Activated CD4-positive, CD25-positive, alpha-beta regulatory T cell treated with anti-CD3 and anti-CD28 coated beads, Interleukin-2, amount 50 U/mL, for 24 hours (primary cell): Measurements from ENCODE around the gene F11R.
"Not testable (repeated sequence)": the region's sequence is repeated elsewhere in the genome, so short reads cannot be mapped to it uniquely, and the experiment has no call there.

ENCODE experiments used
- ATAC-seq, 2 donors: fragments of 150-1000 bp; cut with Tn5 transposase; one replicate each; pipeline ENCODE4 v1.10.0; 2021; ENCODE audit warnings: mild to moderate bottlenecking in 1 of 2, moderate library complexity in 1 of 2

F11R gene

GRCh38 chr1:161009602-161010211, 11.2 kb downstream of the F11R start:
- ATAC-seq: no peak

- no peak for ATAC-seq
These were observed 12.0 kb downstream of the F11R start for GRCh38 chr1:161008869-161009510.

GRCh38 chr1:161007369-161007768, 13.6 kb downstream of the F11R start:
- no peak for ATAC-seq

- no peak for ATAC-seq
These were observed 14.4 kb downstream of the F11R start for GRCh38 chr1:161006563-161006962.

- ATAC-seq: no peak
These were observed 19.4 kb downstream of the F11R start for GRCh38 chr1:161001525-161001924.

- ATAC-seq: no peak
These were observed 20.0 kb downstream of the F11R start for GRCh38 chr1:161000736-161001480.

GRCh38 chr1:160999376-160999775, 21.6 kb downstream of the F11R start:
- no peak for ATAC-seq

- ATAC-seq: peak; percentile 65 to 80
These were observed 23.5 kb downstream of the F11R start for GRCh38 chr1:160997323-160998038.

- ATAC-seq: no peak
These were observed 24.8 kb downstream of the F11R start for GRCh38 chr1:160996178-160996577.

GRCh38 chr1:160993544-160994193, 27.3 kb downstream of the F11R start:
- no peak for ATAC-seq

- not testable (repeated sequence) for ATAC-seq
These were observed 28.9 kb downstream of the F11R start for GRCh38 chr1:160992036-160992435.

- no peak for ATAC-seq
These were observed 33.4 kb downstream of the F11R start for GRCh38 chr1:160987359-160988050.

- ATAC-seq: no peak
These were observed 35.2 kb downstream of the F11R start for GRCh38 chr1:160985723-160986122.

- ATAC-seq: peak in 1 of 2 donors; percentile 7
These were observed 39.2 kb downstream of the F11R start for GRCh38 chr1:160981584-160982411.

- no peak for ATAC-seq
These were observed 41.7 kb downstream of the F11R start for GRCh38 chr1:160979286-160979685.

- ATAC-seq: no peak
These were observed 42.4 kb downstream of the F11R start for GRCh38 chr1:160978510-160978927.

GRCh38 chr1:160975026-160975425, 45.9 kb downstream of the F11R start:
- ATAC-seq: no peak

- no peak for ATAC-seq
These were observed 47.5 kb downstream of the F11R start for GRCh38 chr1:160973491-160973890.

GRCh38 chr1:160972939-160973338, 48.0 kb downstream of the F11R start:
- no peak for ATAC-seq

- ATAC-seq: peak; percentile 88 to 98
These were observed 49.3 kb downstream of the F11R start for GRCh38 chr1:160971618-160972056.

- no peak for ATAC-seq
These were observed 57.4 kb downstream of the F11R start for GRCh38 chr1:160963521-160963920.
